HG02852 (cell line): ENCODE results near the gene TOMM40.
"Not testable (repeated sequence)": the region's sequence is repeated elsewhere in the genome, so short reads cannot be mapped to it uniquely, and the experiment has no call there.

Experiments used
- ATAC-seq: cut with Tn5 transposase; IDR thresholded peaks from one replicate; pipeline ENCODE4 v1.9.1; 2021; ENCODE audit warnings: mild to moderate bottlenecking, moderate library complexity; ENCODE audit not compliant: unreplicated experiment

Gene TOMM40

GRCh38 chr19:44891016-44891882 lies at the start of gene TOMM40:
Gene TOMM40 (plus strand): TSS chr19:44891254. CDS start chr19:44891416, 162 bp downstream.
- ATAC-seq, result peak; percentile 63

GRCh38 chr19:44845286-44845611 lies 45.8 kb upstream of the TOMM40 start:
- ATAC-seq, result no peak

GRCh38 chr19:44845612-44846454 lies 45.2 kb upstream of the TOMM40 start, which contains the start of gene NECTIN2:
Gene NECTIN2 (plus strand): TSS chr19:44846297. CDS start chr19:44846526, 229 bp downstream.
- peak; percentile 53 for ATAC-seq

- ATAC-seq, result no peak
These were observed 44.5 kb upstream of the TOMM40 start for GRCh38 chr19:44846455-44847143.

- ATAC-seq, result no peak
These were observed 43.7 kb upstream of the TOMM40 start for GRCh38 chr19:44847144-44848035.

- ATAC-seq, result no peak
These were observed 42.8 kb upstream of the TOMM40 start for GRCh38 chr19:44848036-44848811.

- ATAC-seq, result no peak
These were observed 42.1 kb upstream of the TOMM40 start for GRCh38 chr19:44848812-44849447.

- ATAC-seq, result no peak
These were observed 40.4 kb upstream of the TOMM40 start for GRCh38 chr19:44850641-44851109.

GRCh38 chr19:44851427-44851826 lies 39.6 kb upstream of the TOMM40 start:
- ATAC-seq, result no peak

GRCh38 chr19:44855606-44856005 lies 35.4 kb upstream of the TOMM40 start:
- ATAC-seq, result no peak

GRCh38 chr19:44856421-44857083 lies 34.5 kb upstream of the TOMM40 start:
- no peak for ATAC-seq

- no peak for ATAC-seq
These were observed 33.2 kb upstream of the TOMM40 start for GRCh38 chr19:44857837-44858236.

GRCh38 chr19:44861576-44861975 lies 29.5 kb upstream of the TOMM40 start:
- ATAC-seq, result not testable (repeated sequence)

GRCh38 chr19:44863990-44864389 lies 27.1 kb upstream of the TOMM40 start:
- no peak for ATAC-seq

GRCh38 chr19:44865196-44865767 lies 25.8 kb upstream of the TOMM40 start:
- no peak for ATAC-seq

- ATAC-seq, result no peak
These were observed 24.4 kb upstream of the TOMM40 start for GRCh38 chr19:44866664-44867063.

GRCh38 chr19:44867578-44867977 lies 23.5 kb upstream of the TOMM40 start:
- no peak for ATAC-seq
